Fibroblast of skin of back (primary cell): ENCODE results near the gene PSAP.

Experiments used
- DNase-seq: peaks from one replicate; pipeline ENCODE4 v3.0.0-alpha.2; 2013

Gene PSAP

DNA sequence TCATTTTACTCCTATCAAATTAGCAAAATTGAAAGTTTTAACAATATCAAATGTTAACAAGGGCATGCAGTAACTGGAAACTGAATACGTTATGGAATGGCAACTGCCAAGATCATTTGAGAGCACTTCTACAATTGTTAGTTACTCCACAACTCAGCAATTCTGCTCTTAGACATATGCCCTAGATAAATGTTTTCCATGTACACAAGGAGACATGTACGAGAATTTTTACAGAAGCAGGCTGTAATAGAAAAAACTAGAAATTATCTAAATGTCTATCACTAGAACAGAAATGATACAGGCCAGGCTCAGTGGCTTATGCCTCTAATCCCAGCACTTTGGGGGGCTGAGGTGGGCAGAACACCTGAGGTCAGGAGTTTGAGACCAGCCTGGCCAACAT lies 7.0 kb downstream of the PSAP start:
- no peak for DNase-seq

DNA sequence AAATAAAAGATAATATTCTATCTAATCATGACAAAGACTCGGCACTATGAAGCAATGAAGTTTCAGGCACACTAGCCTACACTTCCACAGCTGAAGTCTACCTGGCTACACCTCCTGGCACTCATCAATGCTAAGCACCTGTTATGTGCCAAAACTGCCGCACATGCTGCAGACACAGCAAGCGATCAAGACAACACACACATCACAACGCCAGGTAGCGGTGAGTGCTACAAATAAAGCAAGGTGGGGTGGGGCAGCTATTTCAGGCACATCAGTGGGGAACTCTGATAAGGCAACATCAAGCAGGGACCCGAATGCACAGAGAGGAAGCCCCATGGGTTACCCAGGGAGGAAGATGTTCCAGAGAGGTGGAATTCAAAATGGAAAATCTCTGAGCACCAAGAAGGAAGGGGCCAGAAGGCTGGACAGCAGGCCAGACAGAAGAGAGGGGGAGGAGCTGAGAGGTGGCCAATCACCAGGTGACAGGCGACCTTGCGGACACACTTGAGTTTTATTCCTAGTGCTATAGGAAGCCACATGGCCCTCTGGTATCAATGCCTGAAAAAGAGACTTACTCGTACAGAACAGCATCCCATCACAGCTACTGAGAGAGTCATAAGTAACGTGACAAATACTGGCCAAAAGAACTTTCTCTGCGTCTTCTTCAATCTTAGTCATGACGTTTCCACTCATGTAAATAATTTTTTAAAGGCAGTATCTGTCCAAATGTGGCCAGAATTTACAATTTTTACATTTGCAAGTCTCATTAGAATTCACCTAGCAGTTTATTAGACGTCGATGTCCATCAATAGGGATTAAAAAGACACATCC lies 8.0 kb downstream of the PSAP start:
- no peak for DNase-seq

DNA sequence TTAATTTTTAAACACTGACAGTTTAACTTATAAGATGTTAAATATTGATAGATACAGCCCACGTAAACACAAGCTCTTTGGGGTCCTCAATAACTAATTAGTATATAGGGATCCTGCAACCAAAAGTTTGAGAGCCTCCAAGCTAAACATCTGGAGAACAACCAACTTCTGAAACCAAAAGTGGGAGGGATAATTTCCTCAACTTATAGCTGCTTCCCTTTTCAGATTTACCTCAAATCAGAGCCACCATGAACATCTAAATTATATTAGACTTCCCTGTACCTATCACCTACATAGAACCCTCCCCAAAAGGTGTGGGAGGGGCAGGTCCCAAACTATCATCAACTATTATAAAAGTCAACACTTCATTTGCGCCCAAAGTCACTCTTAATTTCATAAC lies 8.6 kb downstream of the PSAP start:
- DNase-seq: no peak

DNA sequence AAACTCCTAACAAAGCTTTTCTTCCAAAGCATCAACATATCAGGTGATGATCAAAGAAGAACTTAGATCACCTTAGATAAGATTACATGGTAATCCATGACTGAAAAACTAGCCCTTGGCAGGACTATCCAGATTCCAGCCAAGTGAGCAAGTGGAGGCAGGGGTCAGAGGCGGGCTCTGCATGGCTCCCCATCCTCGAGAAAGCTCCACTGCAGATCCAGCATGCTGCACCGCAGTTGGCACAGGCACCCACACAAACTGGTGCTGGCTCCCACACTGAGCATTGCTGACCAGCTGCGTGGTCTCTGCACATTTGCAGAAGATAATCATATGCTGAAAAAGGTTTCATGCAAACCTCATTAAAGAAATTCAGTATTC lies 10.1 kb downstream of the PSAP start:
- DNase-seq: no peak

GRCh38 chr10:71840177-71840957 lies 10.7 kb downstream of the PSAP start:
- peak; percentile 98 for DNase-seq

GRCh38 chr10:71838264-71839211 lies 12.5 kb downstream of the PSAP start:
- peak; percentile 73 for DNase-seq

DNA sequence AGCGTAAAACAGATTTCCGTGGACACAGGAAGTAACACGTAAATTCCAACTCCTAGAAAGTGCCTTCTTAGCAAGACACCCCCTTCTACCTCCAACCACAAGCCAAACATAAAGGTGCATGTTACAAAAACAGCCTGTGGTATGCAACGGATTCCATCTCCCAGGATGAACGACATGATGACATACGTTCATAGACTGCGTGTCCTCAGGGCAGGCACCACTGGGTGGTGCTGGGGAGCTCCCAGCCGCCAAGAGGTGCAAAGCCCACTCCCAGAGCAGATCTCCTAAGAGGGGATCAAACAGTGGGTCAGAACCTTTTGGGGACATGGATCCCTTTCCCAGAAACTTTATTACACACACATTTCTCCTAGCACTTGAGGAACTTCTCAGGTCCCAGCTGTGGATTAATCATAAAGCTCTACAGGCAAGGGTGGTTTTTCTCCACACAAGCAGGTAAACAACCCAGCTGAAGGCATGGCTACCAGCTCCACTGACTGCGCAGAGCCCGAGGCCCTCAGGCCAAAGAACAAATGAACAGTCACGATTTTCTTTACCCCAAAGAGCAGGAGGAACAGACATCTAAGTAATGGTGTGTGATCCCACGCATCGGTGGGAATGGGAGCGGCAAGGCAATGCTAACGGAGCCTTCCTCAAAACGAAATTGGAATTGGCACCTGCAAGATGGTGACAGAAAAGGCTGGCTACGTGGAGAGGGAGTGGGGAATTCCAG lies 13.8 kb downstream of the PSAP start:
- DNase-seq: peak; percentile 31

- peak; percentile 32 for DNase-seq
Observed at GRCh38 chr10:71836596-71836974, 14.5 kb downstream of the PSAP start.

DNA sequence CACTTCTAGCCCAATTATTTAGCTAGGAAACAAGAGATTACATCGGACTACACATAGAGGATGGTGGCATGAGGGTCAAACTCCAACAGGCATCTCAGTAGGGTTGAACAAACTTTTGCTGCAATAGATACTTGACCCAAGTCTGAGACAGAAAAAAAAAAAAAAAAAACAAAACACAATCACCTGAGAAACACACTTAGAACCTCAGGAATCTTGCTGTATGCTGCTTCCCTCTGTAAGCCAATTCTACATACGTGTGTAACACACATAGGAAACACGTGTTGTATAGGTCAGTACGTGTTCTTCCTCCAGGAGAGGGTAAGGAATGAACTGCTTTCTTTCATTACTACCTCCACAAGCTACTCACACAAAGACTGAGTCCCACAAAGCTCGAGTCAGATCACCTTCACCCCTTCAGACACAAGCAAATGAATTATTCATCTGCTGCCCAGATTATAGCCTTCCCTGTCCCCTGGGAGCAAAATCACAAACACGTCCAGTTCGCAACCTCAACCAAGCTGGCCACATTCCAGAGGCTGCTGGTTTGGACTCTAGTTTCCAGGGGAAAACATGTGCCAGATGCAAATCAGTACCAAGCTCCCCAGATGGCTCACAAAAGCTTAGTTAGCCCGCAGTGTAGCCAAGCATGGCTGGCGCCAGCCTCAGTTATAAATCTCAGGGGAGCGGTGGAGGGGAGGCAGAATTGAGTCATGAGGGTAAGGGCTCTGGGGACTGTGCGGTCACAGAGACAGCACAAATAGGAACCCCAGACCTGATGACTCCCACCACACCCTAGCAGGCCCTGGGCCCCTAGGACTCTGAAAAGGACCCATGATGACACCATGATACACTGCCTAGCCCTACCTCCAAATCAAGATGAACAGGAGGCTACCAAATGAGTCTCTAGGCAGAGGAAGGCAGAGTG lies 15.1 kb downstream of the PSAP start:
- DNase-seq: peak; percentile 94

DNA sequence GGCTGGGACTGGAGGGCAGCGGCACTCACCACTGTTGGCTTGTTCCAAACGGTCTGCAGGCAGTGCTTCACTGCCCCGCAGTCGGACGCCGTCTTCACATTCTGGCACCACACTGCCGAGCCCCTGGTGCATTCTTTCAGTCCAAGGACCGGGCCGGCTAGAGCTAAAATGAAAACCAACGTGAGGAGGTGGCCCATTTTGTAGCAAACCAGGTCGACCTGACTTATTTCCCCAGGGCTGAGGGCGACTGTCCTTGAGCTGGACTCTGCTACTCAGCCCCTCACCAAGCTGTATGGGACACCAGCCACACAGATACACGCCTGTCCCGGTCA lies 16.7 kb downstream of the PSAP start:
- no peak for DNase-seq

GRCh38 chr10:71833451-71834342 lies 17.4 kb downstream of the PSAP start:
- DNase-seq: no peak

GRCh38 chr10:71832967-71833366 lies 18.1 kb downstream of the PSAP start:
- DNase-seq: no peak

DNA sequence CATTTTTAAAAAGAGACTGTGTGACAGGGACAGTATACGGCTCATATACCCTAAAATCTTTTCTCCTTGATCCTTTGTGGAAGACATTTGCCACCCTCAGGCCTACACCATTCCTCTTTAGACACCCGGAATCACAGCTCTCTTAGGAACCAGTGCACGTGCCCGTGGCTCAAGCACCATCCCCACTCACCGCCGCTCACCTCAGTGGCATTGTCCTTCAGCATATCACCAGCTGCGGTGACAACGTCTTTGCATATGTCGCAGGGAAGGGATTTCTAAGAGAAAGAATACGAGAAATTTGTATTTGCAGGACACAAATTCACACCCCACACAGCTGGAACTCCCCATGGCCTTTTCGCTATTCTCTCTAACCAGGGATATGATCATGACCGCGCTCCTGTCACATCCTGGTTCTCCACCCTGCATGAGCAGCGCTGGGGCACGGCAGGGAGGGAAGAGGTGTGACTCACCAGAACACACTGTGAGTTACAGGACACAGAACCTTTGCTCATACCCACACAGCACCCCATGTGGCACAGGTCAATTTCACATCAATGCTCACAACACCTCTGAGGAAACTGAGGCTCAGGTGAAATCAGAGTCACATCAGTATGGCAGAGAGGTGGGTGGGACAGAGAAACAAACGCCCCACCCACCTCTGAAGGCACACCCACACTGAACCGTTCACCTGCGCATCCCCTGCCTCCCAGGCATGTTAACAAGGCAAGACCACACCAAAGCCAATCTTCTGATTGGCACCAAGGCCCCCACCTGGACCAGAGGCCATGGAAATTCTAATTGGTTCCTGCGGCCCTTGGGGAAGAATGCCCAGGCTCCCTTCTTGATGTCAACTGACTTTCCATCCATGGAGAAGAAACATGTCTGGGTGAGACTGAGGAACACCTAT lies 19.2 kb downstream of the PSAP start:
- peak; percentile 68 for DNase-seq

DNA sequence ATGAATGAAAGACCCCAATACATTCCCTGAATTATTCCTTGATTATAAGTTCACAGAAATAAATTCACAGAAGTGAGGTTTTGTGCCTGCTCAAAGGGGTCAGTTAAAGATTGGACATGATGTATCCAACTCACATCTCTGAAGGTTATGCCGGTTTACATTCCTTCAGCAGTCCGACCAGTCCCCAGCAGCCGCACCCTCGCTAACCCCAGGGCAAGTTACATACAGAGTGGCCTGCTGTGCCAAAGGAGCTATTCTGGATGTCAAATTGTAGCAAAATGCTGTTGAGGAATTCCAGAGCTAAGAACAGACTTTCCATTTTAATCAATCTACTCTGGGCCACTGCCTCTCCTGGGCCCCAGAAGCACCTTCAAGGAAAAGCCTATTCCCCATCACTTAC lies 20.3 kb downstream of the PSAP start:
- DNase-seq: no peak

GRCh38 chr10:71829896-71830295 lies 21.2 kb downstream of the PSAP start:
- no peak for DNase-seq

GRCh38 chr10:71829171-71829570 lies 21.9 kb downstream of the PSAP start:
- DNase-seq: no peak

- no peak for DNase-seq
Observed at GRCh38 chr10:71828702-71829101, 22.3 kb downstream of the PSAP start.

GRCh38 chr10:71827852-71828251 lies 23.2 kb downstream of the PSAP start:
- no peak for DNase-seq

DNA sequence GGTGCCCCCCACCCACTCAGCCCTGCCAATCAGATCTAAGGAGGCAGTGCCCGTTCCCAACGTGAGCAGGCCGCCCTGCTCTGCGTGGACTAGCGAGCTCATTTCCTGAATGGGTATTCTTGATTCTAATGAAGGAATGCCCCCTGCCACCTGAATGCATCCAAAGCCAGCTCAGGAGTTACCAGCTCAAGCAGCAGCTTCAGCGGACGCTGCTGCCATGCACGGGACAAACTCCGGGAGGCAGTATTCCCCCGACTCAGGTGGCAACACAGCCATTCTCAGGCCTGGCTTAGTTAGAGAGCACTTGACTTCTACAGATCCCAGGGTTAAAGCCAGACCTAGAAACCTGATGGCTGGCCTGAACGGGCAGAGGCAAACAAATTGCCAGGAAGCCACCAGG lies 25.8 kb downstream of the PSAP start:
- DNase-seq: no peak
